Breast epithelium (tissue), 4 donors: ENCODE results near the gene MBOAT2. TPM values are rescaled to one million over a fixed set of nuclear protein-coding genes. Genes with fewer than 3 reads are reported as not detected.

Experiments used
- DNase-seq, 2 donors: peaks; one replicate each; pipeline ENCODE4 v3.0.0-alpha.2; 2019; ENCODE audit warnings: low spot score in 2 of 2
- H3K27ac ChIP-seq, 2 donors: fragments of 200-600 bp; sonication (generic) in 1 of 2; one replicate each; pipeline ENCODE4 v1.5.1; 2016 to 2019; ENCODE audit warnings: mild to moderate bottlenecking in 1 of 2
- H3K27me3 ChIP-seq, 2 donors: fragments of 200-600 bp; sonication (generic) in 1 of 2; one replicate each; pipeline versions ENCODE4 v1.5.1 to v1.6.0; 2017 to 2019; ENCODE audit warnings: control low read depth in 1 of 2, mild to moderate bottlenecking in 1 of 2
- H3K36me3 ChIP-seq: fragments of 200-600 bp; one replicate; pipeline ENCODE4 v1.5.1; 2019
- H3K4me1 ChIP-seq, 2 donors: fragments of 200-600 bp; sonication (generic); one replicate each; pipeline ENCODE4 v1.5.1; 2016 to 2019; ENCODE audit warnings: control low read depth in 1 of 2
- H3K4me3 ChIP-seq, 3 donors: fragments of 200-600 bp; sonication (generic); 1 replicate in 2 of 3; 2 replicates in 1 of 3; pipeline ENCODE4 v1.5.1; 2016 to 2019; ENCODE audit warnings: mild to moderate bottlenecking in 3 of 3, moderate library complexity in 2 of 3
- H3K9me3 ChIP-seq, 2 donors: fragments of 200-600 bp; sonication (generic) in 1 of 2; one replicate each; pipeline ENCODE4 v1.5.1; 2016 to 2019; ENCODE audit warnings: control low read depth in 1 of 2
- POLR2A ChIP-seq: fragments of 450-650 bp; IDR thresholded peaks from one replicate; pipeline ENCODE4 v1.6.1; 2016; ENCODE audit warnings: antibody characterized with exemption, mild to moderate bottlenecking, moderate library complexity
- POLR2AphosphoS5 ChIP-seq, 3 donors: sonication (generic); formaldehyde crosslinking; IDR thresholded peaks; one replicate each; pipeline ENCODE4 v1.6.1; 2017; ENCODE audit warnings: antibody characterized with exemption in 3 of 3
- intact Hi-C: fragments of 100-400 bp; cut with DNase I; formaldehyde crosslinking; loops from one replicate; pipeline ENCODE4 v1.15.1; 2023; ENCODE audit warnings: low total_unique reads
- total RNA-seq, 3 donors: library from RNA; depleted of rRNA; stranded (reverse); fragments of >200 nt; gene quantifications; one replicate each; pipeline ENCODE4 v1.1.0, GENCODE V29; 2016
- TF ChIP-seq, protein P1 (sequence below), 3 donors: fragments of 450-650 bp; IDR thresholded peaks; one replicate each; pipeline ENCODE4 v1.5.1; 2016 to 2017; ENCODE audit warnings: antibody characterized with exemption in 3 of 3, mild to moderate bottlenecking in 3 of 3, moderate library complexity in 3 of 3

The MBOAT2 gene
- total RNA-seq, 3 donors from 2014 or later: 6.4 to 41.0 (median 23.6) TPM

DNA sequence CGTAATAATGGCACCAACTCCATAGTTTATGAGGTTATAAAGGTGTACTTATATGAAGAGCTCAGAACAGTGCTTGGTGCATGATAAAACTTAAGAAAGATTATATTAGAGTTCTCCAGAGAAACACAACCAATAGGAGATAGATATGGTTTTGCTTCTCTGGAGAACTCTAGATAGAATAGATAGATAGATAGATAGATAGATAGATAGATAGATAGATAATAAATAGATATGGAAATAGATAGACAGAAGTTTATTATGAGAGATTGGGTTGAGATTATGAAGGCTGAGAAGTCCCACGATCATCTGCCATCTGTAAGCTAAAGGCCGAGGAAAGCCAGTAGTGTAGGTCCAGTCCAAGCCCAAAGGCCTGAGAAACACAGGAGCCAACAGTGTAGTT, 2.9 kb upstream of the MBOAT2 start:
- no peak for DNase-seq
- H3K27me3 ChIP-seq: no peaks in the 10 kb centered on the region
- H3K4me1 ChIP-seq: no peaks in the 10 kb centered on the region
- TF ChIP-seq POLR2A: no peak
- no peak overlapping the region for H3K27ac ChIP-seq
- intact Hi-C loops: no loop called here
- no peaks in the 10 kb centered on the region for H3K36me3 ChIP-seq
- no peaks in the 10 kb centered on the region for H3K9me3 ChIP-seq
- no peak overlapping the region for H3K4me3 ChIP-seq

DNA sequence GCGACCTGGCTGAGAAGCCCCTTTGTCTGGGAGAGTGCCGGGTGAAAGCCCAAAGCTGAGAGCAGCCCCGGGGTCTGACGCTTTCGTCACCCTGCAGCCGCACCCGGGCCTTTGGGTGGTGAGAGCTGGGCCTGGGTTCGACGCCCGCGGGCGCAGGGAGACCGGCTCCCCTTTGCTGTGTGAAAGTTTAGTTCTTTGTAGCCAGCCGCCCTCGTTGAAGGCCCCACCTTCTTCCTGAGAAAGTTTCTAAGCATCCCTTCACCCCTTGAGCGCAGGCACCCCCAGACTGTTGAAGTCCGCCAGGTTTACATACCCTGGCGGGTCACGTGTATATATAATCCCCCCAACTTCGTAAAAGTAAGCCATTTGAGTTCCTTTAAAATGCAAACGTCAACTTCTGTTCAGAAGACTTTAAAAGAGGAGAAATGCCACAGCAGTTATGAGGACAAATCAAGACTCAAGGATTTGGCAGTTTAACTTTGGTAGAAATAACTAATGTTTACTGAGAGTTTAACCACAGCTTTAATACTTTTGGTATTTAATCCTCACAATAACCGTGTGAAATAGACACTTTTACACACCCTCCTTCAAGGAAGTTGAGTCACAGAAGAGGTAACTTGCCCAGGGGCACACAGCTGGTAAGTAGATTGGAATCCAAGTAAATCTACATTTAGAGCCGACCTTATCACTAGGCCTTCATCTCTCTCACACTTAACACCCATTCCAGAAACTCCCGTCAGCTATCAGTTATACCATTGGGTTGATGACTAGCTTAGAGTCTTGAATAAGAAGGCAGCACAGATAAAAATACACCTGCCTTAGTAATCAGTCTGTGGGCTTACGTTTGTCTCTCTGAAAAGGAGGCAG, 1.1 kb upstream of the MBOAT2 start:
- DNase-seq: no peak
- no peaks in the 10 kb centered on the region for H3K9me3 ChIP-seq
- intact Hi-C loops: no loop called here
- no peaks in the 10 kb centered on the region for H3K4me1 ChIP-seq
- TF ChIP-seq POLR2A: no peak
- no peak for TF ChIP-seq POLR2AphosphoS5 (IDR thresholded peaks at IDR 0.05)
- TF ChIP-seq, protein P1, sequence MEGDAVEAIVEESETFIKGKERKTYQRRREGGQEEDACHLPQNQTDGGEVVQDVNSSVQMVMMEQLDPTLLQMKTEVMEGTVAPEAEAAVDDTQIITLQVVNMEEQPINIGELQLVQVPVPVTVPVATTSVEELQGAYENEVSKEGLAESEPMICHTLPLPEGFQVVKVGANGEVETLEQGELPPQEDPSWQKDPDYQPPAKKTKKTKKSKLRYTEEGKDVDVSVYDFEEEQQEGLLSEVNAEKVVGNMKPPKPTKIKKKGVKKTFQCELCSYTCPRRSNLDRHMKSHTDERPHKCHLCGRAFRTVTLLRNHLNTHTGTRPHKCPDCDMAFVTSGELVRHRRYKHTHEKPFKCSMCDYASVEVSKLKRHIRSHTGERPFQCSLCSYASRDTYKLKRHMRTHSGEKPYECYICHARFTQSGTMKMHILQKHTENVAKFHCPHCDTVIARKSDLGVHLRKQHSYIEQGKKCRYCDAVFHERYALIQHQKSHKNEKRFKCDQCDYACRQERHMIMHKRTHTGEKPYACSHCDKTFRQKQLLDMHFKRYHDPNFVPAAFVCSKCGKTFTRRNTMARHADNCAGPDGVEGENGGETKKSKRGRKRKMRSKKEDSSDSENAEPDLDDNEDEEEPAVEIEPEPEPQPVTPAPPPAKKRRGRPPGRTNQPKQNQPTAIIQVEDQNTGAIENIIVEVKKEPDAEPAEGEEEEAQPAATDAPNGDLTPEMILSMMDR (IDR thresholded peaks at IDR 0.05): no peak
- H3K27ac ChIP-seq: peak overlapping the region; percentile 82 to 87
- no peaks in the 10 kb centered on the region for H3K36me3 ChIP-seq
- peak overlapping the region; percentile 61 to 97 (median 85) for H3K4me3 ChIP-seq
- no peaks in the 10 kb centered on the region for H3K27me3 ChIP-seq

DNA sequence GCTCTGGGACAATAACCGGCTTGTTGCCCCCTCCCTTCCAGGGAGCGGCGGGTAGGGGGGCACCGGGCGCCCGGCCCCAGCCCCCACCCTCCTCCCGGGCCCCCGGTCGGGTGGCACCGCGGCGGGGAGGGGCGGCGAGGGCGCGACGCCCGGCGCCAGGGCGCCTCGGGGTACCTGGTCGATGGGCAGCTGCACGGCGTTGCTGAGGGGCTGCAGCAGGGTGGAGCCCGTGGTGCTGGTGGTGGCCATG, 193 bp downstream of the MBOAT2 start:
- H3K4me3 ChIP-seq: peak overlapping the region; percentile 61 to 97 (median 85)
- no peaks in the 10 kb centered on the region for H3K9me3 ChIP-seq
- H3K27ac ChIP-seq: peak overlapping the region; percentile 52 to 82
- intact Hi-C loops: no loop called here
- DNase-seq: no peak
- H3K27me3 ChIP-seq: no peaks in the 10 kb centered on the region
- H3K36me3 ChIP-seq: no peaks in the 10 kb centered on the region
- no peaks in the 10 kb centered on the region for H3K4me1 ChIP-seq
- TF ChIP-seq POLR2AphosphoS5 (IDR thresholded peaks at IDR 0.05) (no peak), POLR2A (no peak)
- TF ChIP-seq, protein P1 (IDR thresholded peaks at IDR 0.05): no peak

DNA sequence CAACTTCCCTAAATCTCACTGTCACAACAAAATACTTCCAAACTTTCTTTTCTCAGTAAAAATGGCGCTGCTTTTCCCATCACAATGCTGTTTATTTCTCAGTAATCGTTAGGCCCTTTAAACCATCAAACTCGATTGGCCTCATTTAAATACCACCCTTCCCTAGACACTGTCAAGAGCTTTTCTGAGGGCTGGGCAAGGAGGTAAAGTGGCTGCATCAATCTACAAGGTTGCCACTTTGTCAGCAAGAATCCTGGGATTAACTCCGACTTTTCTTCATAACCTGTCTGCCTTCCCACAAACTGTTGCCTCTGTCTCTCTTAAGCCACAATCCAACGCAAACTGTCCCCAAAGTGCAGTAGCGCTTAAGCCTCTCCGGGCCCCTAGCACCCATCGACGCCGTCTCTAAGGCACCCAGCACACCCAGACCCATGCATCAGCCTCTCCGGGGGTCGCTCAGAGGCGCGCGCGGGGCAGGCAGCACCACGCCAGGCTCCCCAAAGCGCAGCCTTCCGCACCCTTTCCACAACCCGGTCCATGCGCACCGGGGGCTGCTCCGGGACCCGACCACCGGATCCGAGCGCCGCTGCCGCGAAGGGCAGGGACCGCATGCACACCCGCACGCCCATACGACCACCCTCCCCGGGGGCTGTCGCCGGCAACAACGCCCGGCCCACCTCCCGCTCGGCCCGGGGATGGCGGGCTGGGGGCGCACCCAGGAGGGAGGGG, 683 bp downstream of the MBOAT2 start:
- no peak for TF ChIP-seq POLR2A
- TF ChIP-seq POLR2AphosphoS5 (IDR thresholded peaks at IDR 0.05): no peak
- TF ChIP-seq, protein P1 (IDR thresholded peaks at IDR 0.05): no peak

DNA sequence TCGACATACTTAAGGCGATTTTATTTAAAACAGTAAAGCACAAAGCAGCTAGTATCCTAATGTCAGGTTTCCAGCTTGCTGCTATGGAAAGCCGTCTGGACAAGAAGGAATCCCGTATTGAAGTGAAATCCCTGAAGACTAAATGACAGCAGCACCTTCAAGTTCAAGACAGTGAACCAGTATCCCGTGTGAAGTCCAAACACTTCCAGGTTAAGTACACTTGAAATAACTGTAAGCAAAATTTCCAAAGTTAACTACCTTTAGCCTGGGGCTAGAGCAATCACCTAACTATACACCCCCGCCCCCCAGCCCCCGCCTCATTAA, 1.2 kb downstream of the MBOAT2 start:
- H3K36me3 ChIP-seq: no peaks in the 10 kb centered on the region
- TF ChIP-seq POLR2A (no peak), POLR2AphosphoS5 (IDR thresholded peaks at IDR 0.05) (no peak)
- TF ChIP-seq, protein P1 (IDR thresholded peaks at IDR 0.05): no peak
- peak overlapping the region in 1 of 3 donors; percentile 97 for H3K4me3 ChIP-seq
- intact Hi-C loops: no loop called here
- H3K27ac ChIP-seq: peak overlapping the region; percentile 57 to 82
- H3K27me3 ChIP-seq: no peaks in the 10 kb centered on the region
- no peaks in the 10 kb centered on the region for H3K4me1 ChIP-seq
- no peak for DNase-seq
- H3K9me3 ChIP-seq: no peaks in the 10 kb centered on the region

More for the DNA sequence above, 683 bp downstream of the MBOAT2 start:
- DNase-seq: no peak
- no peaks in the 10 kb centered on the region for H3K4me1 ChIP-seq
- peak overlapping the region; percentile 61 to 97 (median 85) for H3K4me3 ChIP-seq
- peak overlapping the region; percentile 57 to 82 for H3K27ac ChIP-seq
- no peaks in the 10 kb centered on the region for H3K36me3 ChIP-seq
- no peaks in the 10 kb centered on the region for H3K27me3 ChIP-seq
- H3K9me3 ChIP-seq: no peaks in the 10 kb centered on the region
- intact Hi-C loops: no loop called here
